Astrocyte of the spinal cord (primary cell): ENCODE data around the gene STK17B.

ENCODE experiments used
- DNase-seq: peaks from one replicate; pipeline ENCODE4 v3.0.0; 2011; ENCODE audit warnings: low read depth, low spot score
- H3K4me3 ChIP-seq: 2 replicates; pipeline ENCODE4 v1.5.1; 2011; ENCODE audit warnings: low read depth, mild to moderate bottlenecking, low read length, moderate library complexity
- in situ Hi-C: cut with HindIII; loops from 2 replicates; pipeline ENCODE4 v1.10.0; 2017; ENCODE audit warnings: low sequenced_read_pairs
- TF ChIP-seq, protein P1 (sequence below): IDR thresholded peaks from 2 replicates; pipeline ENCODE4 v1.5.1; 2012; ENCODE audit warnings: low read depth, mild to moderate bottlenecking, low read length, inconsistent platforms

Gene STK17B

GRCh38 chr2:196155575-196155974, 15.8 kb downstream of the STK17B start:
- in situ Hi-C loops, result no loop called here
- no peak for DNase-seq
- TF ChIP-seq, protein P1, sequence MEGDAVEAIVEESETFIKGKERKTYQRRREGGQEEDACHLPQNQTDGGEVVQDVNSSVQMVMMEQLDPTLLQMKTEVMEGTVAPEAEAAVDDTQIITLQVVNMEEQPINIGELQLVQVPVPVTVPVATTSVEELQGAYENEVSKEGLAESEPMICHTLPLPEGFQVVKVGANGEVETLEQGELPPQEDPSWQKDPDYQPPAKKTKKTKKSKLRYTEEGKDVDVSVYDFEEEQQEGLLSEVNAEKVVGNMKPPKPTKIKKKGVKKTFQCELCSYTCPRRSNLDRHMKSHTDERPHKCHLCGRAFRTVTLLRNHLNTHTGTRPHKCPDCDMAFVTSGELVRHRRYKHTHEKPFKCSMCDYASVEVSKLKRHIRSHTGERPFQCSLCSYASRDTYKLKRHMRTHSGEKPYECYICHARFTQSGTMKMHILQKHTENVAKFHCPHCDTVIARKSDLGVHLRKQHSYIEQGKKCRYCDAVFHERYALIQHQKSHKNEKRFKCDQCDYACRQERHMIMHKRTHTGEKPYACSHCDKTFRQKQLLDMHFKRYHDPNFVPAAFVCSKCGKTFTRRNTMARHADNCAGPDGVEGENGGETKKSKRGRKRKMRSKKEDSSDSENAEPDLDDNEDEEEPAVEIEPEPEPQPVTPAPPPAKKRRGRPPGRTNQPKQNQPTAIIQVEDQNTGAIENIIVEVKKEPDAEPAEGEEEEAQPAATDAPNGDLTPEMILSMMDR, result no peak
- no peak overlapping the region for H3K4me3 ChIP-seq

DNA sequence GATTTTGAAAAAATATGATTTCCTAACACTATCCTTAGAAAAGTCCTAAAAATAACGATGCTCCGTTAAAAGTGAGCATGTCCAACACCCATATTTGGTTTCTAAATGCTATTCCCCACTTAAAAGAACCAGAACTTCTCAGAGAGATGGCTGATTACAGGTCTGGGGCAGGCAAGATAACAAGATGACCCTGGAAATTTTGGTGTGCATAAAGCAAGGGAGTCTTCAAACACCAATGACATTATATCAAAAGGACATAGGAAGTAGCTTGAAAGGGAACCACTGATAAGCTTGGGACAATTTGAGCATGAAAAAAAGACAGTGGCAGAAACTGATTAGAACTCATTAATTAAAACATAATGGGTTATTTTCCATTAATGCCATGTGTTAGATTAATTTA, 17.9 kb downstream of the STK17B start:
- TF ChIP-seq, protein P1, result no peak
- no peak overlapping the region for H3K4me3 ChIP-seq
- DNase-seq, result no peak
- in situ Hi-C loops, result no loop called here

- no peak for DNase-seq
- in situ Hi-C loops, result no loop called here
- TF ChIP-seq, protein P1, result no peak
- no peak overlapping the region for H3K4me3 ChIP-seq
These were observed 21.4 kb downstream of the STK17B start for GRCh38 chr2:196149948-196150347.

GRCh38 chr2:196148736-196149135, 22.6 kb downstream of the STK17B start:
- in situ Hi-C loops, result no loop called here
- no peak overlapping the region for H3K4me3 ChIP-seq
- no peak for DNase-seq
- TF ChIP-seq, protein P1, result no peak

DNA sequence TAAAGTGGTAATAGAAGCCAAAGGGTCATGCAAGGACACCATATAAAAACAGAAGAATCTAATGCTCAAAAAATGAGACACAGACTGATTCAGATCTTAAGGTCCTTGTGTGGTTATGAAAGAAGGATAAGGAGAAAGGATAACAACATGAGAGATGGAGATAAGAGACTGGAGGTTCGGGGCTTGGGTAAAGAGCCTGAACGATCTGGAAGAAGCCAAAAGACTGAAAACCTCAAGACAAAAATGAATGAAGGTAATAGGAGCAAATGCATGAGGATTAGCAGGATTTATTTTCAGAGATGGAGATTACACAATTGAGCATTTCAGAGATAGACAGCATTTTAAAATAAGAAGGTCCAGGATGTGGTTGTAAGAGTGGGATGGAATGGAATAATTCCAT, 26.1 kb downstream of the STK17B start:
- no peak overlapping the region for H3K4me3 ChIP-seq
- DNase-seq, result no peak
- TF ChIP-seq, protein P1, result no peak
- in situ Hi-C loops, result no loop called here

DNA sequence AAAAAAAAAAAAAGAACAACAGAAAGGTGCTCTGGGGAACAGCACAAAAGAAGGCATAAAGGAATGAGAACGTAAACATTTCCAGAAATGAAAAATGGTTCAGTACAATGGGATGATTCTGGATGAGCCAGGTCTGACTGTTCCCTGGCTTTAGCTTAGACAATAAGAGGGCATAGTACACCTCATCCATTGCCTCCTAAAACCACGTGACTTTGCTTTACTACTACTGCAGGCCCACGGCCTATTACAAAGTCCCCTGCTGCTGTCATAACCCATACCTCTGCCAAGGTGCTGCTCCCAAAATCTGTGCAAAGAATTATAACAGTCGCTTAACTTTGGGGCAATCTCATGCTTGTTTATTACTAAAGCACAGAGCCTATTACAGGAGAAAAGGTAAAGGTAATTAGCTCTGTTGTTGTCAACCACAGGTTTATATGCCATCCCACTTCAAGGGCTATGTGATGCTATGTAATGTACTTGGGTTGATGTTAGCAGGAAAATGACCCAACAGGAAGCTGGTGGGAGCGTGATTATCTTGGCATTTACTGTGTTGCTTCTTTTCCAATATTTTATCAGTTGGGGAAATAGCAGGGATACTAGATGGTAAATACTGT, 26.8 kb downstream of the STK17B start:
- in situ Hi-C loops, result no loop called here
- TF ChIP-seq, protein P1, result no peak
- DNase-seq, result no peak
- H3K4me3 ChIP-seq, result no peak overlapping the region

- TF ChIP-seq, protein P1, result no peak
- DNase-seq, result peak; percentile 38
- in situ Hi-C loops, result no loop called here
- H3K4me3 ChIP-seq, result no peak overlapping the region
These were observed 27.6 kb downstream of the STK17B start for GRCh38 chr2:196143730-196144131.
